ENCODE measurements around the gene AHRR. TPM values are rescaled to one million over a fixed set of nuclear protein-coding genes. Genes with fewer than 3 reads are reported as not detected.

AHRR gene
- total and polyA plus RNA-seq, 10 of the 15 experiments (the other 5 are each of a cell fraction or from before 2014, with no cell fraction given) = 0.90 to 35.2 (median 19.2) TPM

DNA sequence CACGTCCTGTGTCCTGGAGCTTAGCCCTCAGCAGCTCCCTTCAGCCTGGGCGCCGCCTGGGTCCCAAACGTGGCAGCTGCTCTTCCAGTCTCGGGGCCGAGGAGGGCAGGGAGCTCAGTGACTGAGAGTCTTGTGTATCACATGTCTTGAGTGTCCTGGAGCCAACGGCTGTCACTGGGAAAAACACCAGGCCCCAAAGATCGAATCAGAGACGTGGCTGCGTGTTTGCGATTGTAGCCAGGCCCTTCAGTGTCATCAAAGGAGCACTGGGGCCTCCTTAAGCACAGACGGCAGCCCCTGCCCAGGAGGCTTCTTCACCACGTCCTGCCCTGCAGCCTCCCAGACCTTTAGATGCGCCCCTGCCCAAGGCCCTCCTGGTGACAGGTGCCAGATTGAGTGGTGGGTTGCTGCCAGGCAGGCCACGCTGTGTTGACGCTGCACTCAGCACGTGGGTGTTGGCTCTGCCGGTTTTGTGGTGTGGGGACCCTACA is 115.8 kb downstream of the AHRR start:
- ATAC-seq = no peak

More for the DNA sequence above, 115.8 kb downstream of the AHRR start:
- Histone ChIP-seq H3K4me2 (ENCODE audit: control insufficient read depth, insufficient read depth) (no peak overlapping the region), H4K20me1 (ENCODE audit: control insufficient read depth, insufficient read depth) (no peaks in the 10 kb centered on the region), H2AFZ (ENCODE audit: control insufficient read depth, low read depth, low read length) (no peak overlapping the region), H3K9ac (ENCODE audit: control insufficient read depth, insufficient read depth, low read length) (no peak overlapping the region), H3K4me3 (no peak overlapping the region), H3K9me3 (replicated peaks; ENCODE audit: control insufficient read depth, insufficient read depth, low read length) (no peaks in the 10 kb centered on the region), H3K79me2 (ENCODE audit: control insufficient read depth, insufficient read depth, low read length) (peaks cover 4% of the 10 kb centered on the region), H3K36me3 (ENCODE audit: control insufficient read depth in 2 of 2, insufficient read depth in 2 of 2, low read length in 1 of 2) (peaks cover 3 to 16% of the 10 kb centered on the region in 2 experiments; a peak in 3 of 4 replicates), H3K27me3 (replicated peaks in 1 of 2; ENCODE audit: control insufficient read depth in 2 of 2, insufficient read depth in 2 of 2, low read length in 1 of 2) (no peaks in the 10 kb centered on the region), H3K27ac (ENCODE audit: control insufficient read depth, insufficient read depth) (no peak overlapping the region), H3K4me1 (ENCODE audit: control insufficient read depth, insufficient read depth, low read length) (peaks cover 23% of the 10 kb centered on the region)
- ChIA-PET RAD21 (ENCODE audit: unreplicated experiment) (interaction anchor here (2.2 kb wide), 1 partner anchor 120 kb away, joined by 12 read pairs; no protein-coding TSS in a partner anchor), POLR2A (no interaction called here), SMC1A (ENCODE audit: uncharacterized antibody, unreplicated experiment) (interaction anchor here (1.6 kb wide), 1 partner anchor 120 kb away, joined by 9 read pairs; no protein-coding TSS in a partner anchor), CTCF (interaction anchor here (0.9 to 2.1 kb wide), 2 partner anchors 12 to 119 kb away, joined by 3 to 13 read pairs; no protein-coding TSS in a partner anchor)
- DNase-seq (ENCODE audit: low read depth, low spot score) (no peak), FAIRE-seq (no peak)
- TF ChIP-seq, protein P1, sequence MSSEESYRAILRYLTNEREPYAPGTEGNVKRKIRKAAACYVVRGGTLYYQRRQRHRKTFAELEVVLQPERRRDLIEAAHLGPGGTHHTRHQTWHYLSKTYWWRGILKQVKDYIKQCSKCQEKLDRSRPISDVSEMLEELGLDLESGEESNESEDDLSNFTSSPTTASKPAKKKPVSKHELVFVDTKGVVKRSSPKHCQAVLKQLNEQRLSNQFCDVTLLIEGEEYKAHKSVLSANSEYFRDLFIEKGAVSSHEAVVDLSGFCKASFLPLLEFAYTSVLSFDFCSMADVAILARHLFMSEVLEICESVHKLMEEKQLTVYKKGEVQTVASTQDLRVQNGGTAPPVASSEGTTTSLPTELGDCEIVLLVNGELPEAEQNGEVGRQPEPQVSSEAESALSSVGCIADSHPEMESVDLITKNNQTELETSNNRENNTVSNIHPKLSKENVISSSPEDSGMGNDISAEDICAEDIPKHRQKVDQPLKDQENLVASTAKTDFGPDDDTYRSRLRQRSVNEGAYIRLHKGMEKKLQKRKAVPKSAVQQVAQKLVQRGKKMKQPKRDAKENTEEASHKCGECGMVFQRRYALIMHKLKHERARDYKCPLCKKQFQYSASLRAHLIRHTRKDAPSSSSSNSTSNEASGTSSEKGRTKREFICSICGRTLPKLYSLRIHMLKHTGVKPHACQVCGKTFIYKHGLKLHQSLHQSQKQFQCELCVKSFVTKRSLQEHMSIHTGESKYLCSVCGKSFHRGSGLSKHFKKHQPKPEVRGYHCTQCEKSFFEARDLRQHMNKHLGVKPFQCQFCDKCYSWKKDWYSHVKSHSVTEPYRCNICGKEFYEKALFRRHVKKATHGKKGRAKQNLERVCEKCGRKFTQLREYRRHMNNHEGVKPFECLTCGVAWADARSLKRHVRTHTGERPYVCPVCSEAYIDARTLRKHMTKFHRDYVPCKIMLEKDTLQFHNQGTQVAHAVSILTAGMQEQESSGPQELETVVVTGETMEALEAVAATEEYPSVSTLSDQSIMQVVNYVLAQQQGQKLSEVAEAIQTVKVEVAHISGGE (CRISPR knock-in tag; IDR thresholded peaks at IDR 0.05) = no peak
- TF ChIP-seq YY1 (IDR thresholded peaks at IDR 0.05; ENCODE audit: low read depth, low read length) (no peak), BCL11A (IDR thresholded peaks at IDR 0.05; ENCODE audit: low read depth, low read length) (no peak), RELA (IDR thresholded peaks at IDR 0.05; ENCODE audit: borderline replicate concordance, partially characterized antibody) (no peak), SPI1 (IDR thresholded peaks at IDR 0.05; ENCODE audit: borderline replicate concordance, insufficient read depth, low read depth, low read length) (no peak), HCFC1 (IDR thresholded peaks at IDR 0.05; ENCODE audit: low read length) (no peak), POLR2A (IDR thresholded peaks at IDR 0.05; ENCODE audit: low read depth, low read length) (peak; percentile 56; the same call in 1 of the 2 replicates), SREBF2 (IDR thresholded peaks at IDR 0.05; ENCODE audit: low read length) (no peak), POLR2AphosphoS2 (IDR thresholded peaks at IDR 0.05; ENCODE audit: low read depth, low read length) (peak; percentile 47; the same call in 1 of the 2 replicates)
- 77% methylated on average over 18 of the region's 18 CpGs for WGBS (ENCODE audit: insufficient coverage, insufficient replicate concordance, low lambda C conversion rate, missing lambda C conversion rate)
- intact Hi-C loops (cut with micrococcal nuclease; ENCODE audit: unreplicated experiment) (no loop called here), in situ Hi-C loops (cut with MboI) (loop anchor here (5.0 kb wide), 1 partner anchor 120 kb away; no protein-coding TSS in a partner anchor)
- BruUV-seq (replicated peaks) = no TSS peak

All from GM12878 (cell line).